Measurements from ENCODE around the gene HOXB4.

DNA sequence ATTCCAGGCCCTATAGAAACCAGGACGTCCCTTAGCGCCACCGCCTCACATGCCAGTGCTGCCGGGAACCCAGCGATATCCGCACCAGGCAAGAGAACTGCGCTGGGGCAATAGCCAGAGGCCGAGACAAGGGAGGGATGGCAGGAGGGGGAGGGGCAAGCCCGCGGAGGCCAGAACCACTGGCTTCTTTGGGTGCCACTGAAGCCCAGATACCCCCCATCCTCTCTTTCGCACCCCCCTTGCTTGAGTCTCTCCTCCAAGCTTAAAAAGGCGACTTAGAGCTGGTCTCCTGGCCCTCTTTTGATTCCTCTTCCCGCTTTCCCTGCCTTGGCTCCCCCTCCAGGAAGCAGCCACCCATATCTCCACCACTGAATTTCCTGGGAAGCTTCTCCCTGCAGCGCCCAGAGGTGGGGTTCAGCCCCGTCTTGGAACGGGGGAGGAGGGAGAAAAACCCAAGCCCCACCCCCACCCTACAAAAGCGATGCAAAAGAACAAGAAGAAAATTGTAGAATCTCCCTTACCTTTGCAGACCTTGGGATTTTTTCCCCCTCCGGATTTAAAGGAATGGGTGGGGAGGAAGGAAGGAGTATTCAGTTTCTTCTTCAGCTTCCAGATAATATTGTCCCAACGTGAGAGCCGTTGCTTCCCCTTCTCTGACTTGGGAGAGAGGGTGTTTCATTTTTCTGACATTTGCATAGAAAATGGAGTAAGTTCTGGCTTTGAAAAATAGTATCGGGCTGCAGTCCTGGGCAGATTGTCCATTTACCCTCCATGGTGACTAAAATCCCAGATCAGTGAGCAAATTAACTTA, 26.0 kb upstream of the HOXB4 start:
- TF ChIP-seq POLR2A (IDR thresholded peaks at IDR 0.05) = peak; percentile 44 to 55
- TF ChIP-seq, protein P1, sequence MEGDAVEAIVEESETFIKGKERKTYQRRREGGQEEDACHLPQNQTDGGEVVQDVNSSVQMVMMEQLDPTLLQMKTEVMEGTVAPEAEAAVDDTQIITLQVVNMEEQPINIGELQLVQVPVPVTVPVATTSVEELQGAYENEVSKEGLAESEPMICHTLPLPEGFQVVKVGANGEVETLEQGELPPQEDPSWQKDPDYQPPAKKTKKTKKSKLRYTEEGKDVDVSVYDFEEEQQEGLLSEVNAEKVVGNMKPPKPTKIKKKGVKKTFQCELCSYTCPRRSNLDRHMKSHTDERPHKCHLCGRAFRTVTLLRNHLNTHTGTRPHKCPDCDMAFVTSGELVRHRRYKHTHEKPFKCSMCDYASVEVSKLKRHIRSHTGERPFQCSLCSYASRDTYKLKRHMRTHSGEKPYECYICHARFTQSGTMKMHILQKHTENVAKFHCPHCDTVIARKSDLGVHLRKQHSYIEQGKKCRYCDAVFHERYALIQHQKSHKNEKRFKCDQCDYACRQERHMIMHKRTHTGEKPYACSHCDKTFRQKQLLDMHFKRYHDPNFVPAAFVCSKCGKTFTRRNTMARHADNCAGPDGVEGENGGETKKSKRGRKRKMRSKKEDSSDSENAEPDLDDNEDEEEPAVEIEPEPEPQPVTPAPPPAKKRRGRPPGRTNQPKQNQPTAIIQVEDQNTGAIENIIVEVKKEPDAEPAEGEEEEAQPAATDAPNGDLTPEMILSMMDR (IDR thresholded peaks at IDR 0.05) = peak in 2 of 6 experiments; percentile 8 to 22

All from Peyer's patch (tissue), 4 donors.